ENCODE results near the gene APOA1. TPM values are rescaled to one million over a fixed set of nuclear protein-coding genes. Genes with fewer than 3 reads are reported as not detected.

Gene APOA1
- total RNA-seq, 6 experiments from 2014 or later: not detected

- TF ChIP-seq CTCF (IDR thresholded peaks at IDR 0.05): no peak
- Mint-ChIP-seq H3K4me1 (ENCODE audit: low read depth) (peaks cover 82% of the 10 kb centered on the region), H3K4me3 (no peak overlapping the region), H3K9me3 (no peaks in the 10 kb centered on the region), H3K36me3 (ENCODE audit: low read depth) (peaks cover 59% of the 10 kb centered on the region), H3K27ac (peak overlapping the region; percentile 74), H3K27me3 (ENCODE audit: insufficient read depth) (no peaks in the 10 kb centered on the region; the same call in 1 of the 2 replicates)
- DNase-seq: no peak
Measured at GRCh38 chr11:116857936-116858335, 20.5 kb upstream of the APOA1 start.

GRCh38 chr11:116857316-116857715 is 19.9 kb upstream of the APOA1 start:
- no peaks in the 10 kb centered on the region; the same call in 1 of the 2 replicates for H3K27me3 Mint-ChIP-seq (ENCODE audit: insufficient read depth)
- TF ChIP-seq CTCF (IDR thresholded peaks at IDR 0.05): no peak
- peaks cover 59% of the 10 kb centered on the region for H3K36me3 Mint-ChIP-seq (ENCODE audit: low read depth)
- H3K9me3 Mint-ChIP-seq: no peaks in the 10 kb centered on the region
- no peak overlapping the region for H3K4me3 Mint-ChIP-seq
- peaks cover 82% of the 10 kb centered on the region for H3K4me1 Mint-ChIP-seq (ENCODE audit: low read depth)
- no peak for DNase-seq
- H3K27ac Mint-ChIP-seq: peak overlapping the region; percentile 74

GRCh38 chr11:116856423-116856822 is 19.0 kb upstream of the APOA1 start:
- no peaks in the 10 kb centered on the region; the same call in 1 of the 2 replicates for H3K27me3 Mint-ChIP-seq (ENCODE audit: insufficient read depth)
- no peak for DNase-seq
- H3K27ac Mint-ChIP-seq: no peak overlapping the region
- TF ChIP-seq CTCF (IDR thresholded peaks at IDR 0.05): no peak
- H3K4me1 Mint-ChIP-seq (ENCODE audit: low read depth): peaks cover 82% of the 10 kb centered on the region
- H3K36me3 Mint-ChIP-seq (ENCODE audit: low read depth): peaks cover 55% of the 10 kb centered on the region
- H3K9me3 Mint-ChIP-seq: no peaks in the 10 kb centered on the region
- H3K4me3 Mint-ChIP-seq: no peak overlapping the region

GRCh38 chr11:116855413-116855812 is 18.0 kb upstream of the APOA1 start:
- Mint-ChIP-seq H3K4me1 (ENCODE audit: low read depth) (peaks cover 79% of the 10 kb centered on the region), H3K4me3 (no peak overlapping the region), H3K27ac (peak overlapping the region; percentile 80), H3K27me3 (ENCODE audit: insufficient read depth) (no peaks in the 10 kb centered on the region; the same call in 1 of the 2 replicates), H3K9me3 (no peaks in the 10 kb centered on the region), H3K36me3 (ENCODE audit: low read depth) (peaks cover 46% of the 10 kb centered on the region)
- no peak for TF ChIP-seq CTCF (IDR thresholded peaks at IDR 0.05)
- DNase-seq: no peak

- H3K9me3 Mint-ChIP-seq: no peaks in the 10 kb centered on the region
- TF ChIP-seq CTCF (IDR thresholded peaks at IDR 0.05): no peak
- H3K27ac Mint-ChIP-seq: peak overlapping the region; percentile 99
Measured at GRCh38 chr11:116853461-116854073, 16.1 kb upstream of the APOA1 start.

More at GRCh38 chr11:116853461-116854073, 16.1 kb upstream of the APOA1 start:
- DNase-seq: peak; percentile 99
- peaks cover 48% of the 10 kb centered on the region for H3K36me3 Mint-ChIP-seq (ENCODE audit: low read depth)
- H3K4me1 Mint-ChIP-seq (ENCODE audit: low read depth): peaks cover 79% of the 10 kb centered on the region
- peak overlapping the region; percentile 85 for H3K4me3 Mint-ChIP-seq
- peaks cover 2% of the 10 kb centered on the region; the same call in 1 of the 2 replicates for H3K27me3 Mint-ChIP-seq (ENCODE audit: insufficient read depth)

Measured in HFFc6 (cell line).